ENCODE measurements around the gene TTLL9. TPM values are rescaled to one million over a fixed set of nuclear protein-coding genes. Genes with fewer than 3 reads are reported as not detected.

The TTLL9 gene
- total and polyA plus RNA-seq, 10 of the 15 experiments (the other 5 are each of a cell fraction or from before 2014, with no cell fraction given), result 0.03 to 0.77 (median 0.11) TPM; not detected in 2

DNA sequence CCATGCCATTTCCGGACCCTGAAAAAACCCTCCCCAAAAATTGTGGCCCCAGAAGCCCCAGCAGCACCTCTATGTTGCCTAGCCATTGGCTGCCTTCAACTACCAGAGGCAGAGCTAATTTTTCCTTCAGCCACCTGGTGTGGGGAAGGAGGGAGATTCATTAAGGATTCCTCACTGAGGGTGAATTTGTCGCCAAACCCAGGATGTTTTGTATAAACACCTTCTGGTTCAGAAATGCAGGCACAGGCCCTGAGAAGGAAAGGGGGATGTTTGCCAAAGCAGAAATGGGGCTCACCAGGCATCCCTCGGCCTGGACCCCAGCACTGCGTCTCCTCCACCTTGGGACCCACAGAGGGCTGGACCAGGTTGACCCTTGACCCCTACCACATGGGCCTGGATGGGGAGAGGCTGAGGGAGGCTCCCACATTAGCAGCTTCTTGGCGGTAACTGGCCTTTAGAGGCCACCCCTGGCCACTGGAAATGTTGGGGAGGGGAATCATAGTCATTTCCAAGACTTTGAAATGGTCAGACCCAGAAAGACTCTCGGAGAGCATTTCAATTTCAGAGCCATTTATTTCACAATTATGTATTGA, 83.2 kb downstream of the TTLL9 start:
- no peak overlapping the region for H2AFZ ChIP-seq (ENCODE audit: control insufficient read depth, low read depth, low read length)
- H3K4me3 ChIP-seq, result no peak overlapping the region
- no peak overlapping the region for H3K27ac ChIP-seq (ENCODE audit: control insufficient read depth, insufficient read depth)
- H3K27me3 ChIP-seq (replicated peaks in 1 of 2; ENCODE audit: control insufficient read depth in 2 of 2, insufficient read depth in 2 of 2, low read length in 1 of 2), result no peaks in the 10 kb centered on the region
- BruUV-seq (replicated peaks), result no TSS peak
- 40% methylated on average over 6 of the region's 6 CpGs for WGBS (ENCODE audit: insufficient coverage, insufficient replicate concordance, low lambda C conversion rate, missing lambda C conversion rate)
- POLR2A ChIA-PET, result interaction anchor here (2.6 kb wide), 1 partner anchor 101 kb away, joined by 10 read pairs; no protein-coding TSS in a partner anchor
- peaks cover 23% of the 10 kb centered on the region for H3K79me2 ChIP-seq (ENCODE audit: control insufficient read depth, insufficient read depth, low read length)
- no peaks in the 10 kb centered on the region for H4K20me1 ChIP-seq (ENCODE audit: control insufficient read depth, insufficient read depth)
- no peaks in the 10 kb centered on the region; the same call in 2 of the 3 replicates for H3K9me3 ChIP-seq (replicated peaks; ENCODE audit: control insufficient read depth, insufficient read depth, low read length)
- RAD21 ChIA-PET (ENCODE audit: unreplicated experiment), result interaction anchor here (0.8 to 11.9 kb wide), 3 partner anchors 95 to 138 kb away, joined by 3 to 248 read pairs (median 15); no protein-coding TSS in a partner anchor
- H3K4me2 ChIP-seq (ENCODE audit: control insufficient read depth, insufficient read depth), result no peak overlapping the region
- in situ Hi-C loops (cut with MboI) (loop anchor here (5.0 kb wide), 1 partner anchor 96 kb away; no protein-coding TSS in a partner anchor), intact Hi-C loops (cut with micrococcal nuclease; ENCODE audit: unreplicated experiment) (loop anchor here (10.0 kb wide), 1 partner anchor 141 kb away; no protein-coding TSS in a partner anchor)
- SMC1A ChIA-PET (ENCODE audit: uncharacterized antibody, unreplicated experiment), result interaction anchor here (0.9 to 6.6 kb wide), 7 partner anchors 10 to 131 kb away, joined by 3 to 181 read pairs (median 17); no protein-coding TSS in a partner anchor
- H3K36me3 ChIP-seq (ENCODE audit: control insufficient read depth in 2 of 2, insufficient read depth in 2 of 2, low read length in 1 of 2), result no peaks in the 10 kb centered on the region; a peak in 1 of 4 replicates
- peaks cover 6% of the 10 kb centered on the region for H3K4me1 ChIP-seq (ENCODE audit: control insufficient read depth, insufficient read depth, low read length)
- CTCF ChIA-PET, result interaction anchor here (0.7 to 4.9 kb wide), 12 partner anchors 29 to 137 kb away, joined by 3 to 307 read pairs (median 12); no protein-coding TSS in a partner anchor
- no peak for FAIRE-seq
- DNase-seq (ENCODE audit: low read depth, low spot score), result no peak
- ATAC-seq, result no peak
- no peak overlapping the region for H3K9ac ChIP-seq (ENCODE audit: control insufficient read depth, insufficient read depth, low read length)
- no peak for TF ChIP-seq TCF7 (IDR thresholded peaks at IDR 0.05; ENCODE audit: borderline replicate concordance)
- TF ChIP-seq PBX3 (IDR thresholded peaks at IDR 0.05; ENCODE audit: insufficient replicate concordance, low read depth, low read length), result no peak
- TF ChIP-seq, protein P1, sequence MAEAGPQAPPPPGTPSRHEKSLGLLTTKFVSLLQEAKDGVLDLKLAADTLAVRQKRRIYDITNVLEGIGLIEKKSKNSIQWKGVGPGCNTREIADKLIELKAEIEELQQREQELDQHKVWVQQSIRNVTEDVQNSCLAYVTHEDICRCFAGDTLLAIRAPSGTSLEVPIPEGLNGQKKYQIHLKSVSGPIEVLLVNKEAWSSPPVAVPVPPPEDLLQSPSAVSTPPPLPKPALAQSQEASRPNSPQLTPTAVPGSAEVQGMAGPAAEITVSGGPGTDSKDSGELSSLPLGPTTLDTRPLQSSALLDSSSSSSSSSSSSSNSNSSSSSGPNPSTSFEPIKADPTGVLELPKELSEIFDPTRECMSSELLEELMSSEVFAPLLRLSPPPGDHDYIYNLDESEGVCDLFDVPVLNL (IDR thresholded peaks at IDR 0.05; ENCODE audit: low read depth, low read length), result no peak
- TF ChIP-seq, protein P2, sequence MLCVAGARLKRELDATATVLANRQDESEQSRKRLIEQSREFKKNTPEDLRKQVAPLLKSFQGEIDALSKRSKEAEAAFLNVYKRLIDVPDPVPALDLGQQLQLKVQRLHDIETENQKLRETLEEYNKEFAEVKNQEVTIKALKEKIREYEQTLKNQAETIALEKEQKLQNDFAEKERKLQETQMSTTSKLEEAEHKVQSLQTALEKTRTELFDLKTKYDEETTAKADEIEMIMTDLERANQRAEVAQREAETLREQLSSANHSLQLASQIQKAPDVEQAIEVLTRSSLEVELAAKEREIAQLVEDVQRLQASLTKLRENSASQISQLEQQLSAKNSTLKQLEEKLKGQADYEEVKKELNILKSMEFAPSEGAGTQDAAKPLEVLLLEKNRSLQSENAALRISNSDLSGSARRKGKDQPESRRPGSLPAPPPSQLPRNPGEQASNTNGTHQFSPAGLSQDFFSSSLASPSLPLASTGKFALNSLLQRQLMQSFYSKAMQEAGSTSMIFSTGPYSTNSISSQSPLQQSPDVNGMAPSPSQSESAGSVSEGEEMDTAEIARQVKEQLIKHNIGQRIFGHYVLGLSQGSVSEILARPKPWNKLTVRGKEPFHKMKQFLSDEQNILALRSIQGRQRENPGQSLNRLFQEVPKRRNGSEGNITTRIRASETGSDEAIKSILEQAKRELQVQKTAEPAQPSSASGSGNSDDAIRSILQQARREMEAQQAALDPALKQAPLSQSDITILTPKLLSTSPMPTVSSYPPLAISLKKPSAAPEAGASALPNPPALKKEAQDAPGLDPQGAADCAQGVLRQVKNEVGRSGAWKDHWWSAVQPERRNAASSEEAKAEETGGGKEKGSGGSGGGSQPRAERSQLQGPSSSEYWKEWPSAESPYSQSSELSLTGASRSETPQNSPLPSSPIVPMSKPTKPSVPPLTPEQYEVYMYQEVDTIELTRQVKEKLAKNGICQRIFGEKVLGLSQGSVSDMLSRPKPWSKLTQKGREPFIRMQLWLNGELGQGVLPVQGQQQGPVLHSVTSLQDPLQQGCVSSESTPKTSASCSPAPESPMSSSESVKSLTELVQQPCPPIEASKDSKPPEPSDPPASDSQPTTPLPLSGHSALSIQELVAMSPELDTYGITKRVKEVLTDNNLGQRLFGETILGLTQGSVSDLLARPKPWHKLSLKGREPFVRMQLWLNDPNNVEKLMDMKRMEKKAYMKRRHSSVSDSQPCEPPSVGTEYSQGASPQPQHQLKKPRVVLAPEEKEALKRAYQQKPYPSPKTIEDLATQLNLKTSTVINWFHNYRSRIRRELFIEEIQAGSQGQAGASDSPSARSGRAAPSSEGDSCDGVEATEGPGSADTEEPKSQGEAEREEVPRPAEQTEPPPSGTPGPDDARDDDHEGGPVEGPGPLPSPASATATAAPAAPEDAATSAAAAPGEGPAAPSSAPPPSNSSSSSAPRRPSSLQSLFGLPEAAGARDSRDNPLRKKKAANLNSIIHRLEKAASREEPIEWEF (IDR thresholded peaks at IDR 0.05; ENCODE audit: insufficient replicate concordance, low read depth, low read length), result no peak
- no peak for TF ChIP-seq ZNF274 (IDR thresholded peaks at IDR 0.05; ENCODE audit: insufficient read depth, insufficient read length)
- TF ChIP-seq BMI1 (IDR thresholded peaks at IDR 0.05; ENCODE audit: borderline replicate concordance), result no peak
- TF ChIP-seq MYB (IDR thresholded peaks at IDR 0.05; ENCODE audit: borderline replicate concordance, low read depth, low read length), result no peak
- no peak for TF ChIP-seq GATAD2B (conservative IDR thresholded peaks at IDR 0.05; ENCODE audit: low read depth)
- no peak for TF ChIP-seq RELB (IDR thresholded peaks at IDR 0.05; ENCODE audit: low read depth)
- no peak for TF ChIP-seq KAT2A (conservative IDR thresholded peaks at IDR 0.05; ENCODE audit: control insufficient read depth, low read depth, low read length)
- no peak for TF ChIP-seq USF2 (IDR thresholded peaks at IDR 0.05; ENCODE audit: borderline replicate concordance, low read depth, low read length)
- TF ChIP-seq MTA2 (IDR thresholded peaks at IDR 0.05; ENCODE audit: low read depth), result no peak
